Karpas-422 (cell line): Measurements from ENCODE around the gene AIM2. TPM values are rescaled to one million over a fixed set of nuclear protein-coding genes. Genes with fewer than 3 reads are reported as not detected.
"Not testable (repeated sequence)": the region's sequence is repeated elsewhere in the genome, so short reads cannot be mapped to it uniquely, and the experiment has no call there.

ENCODE experiments used
- DNase-seq: peaks from one replicate; pipeline ENCODE4 v3.0.0-alpha.2; 2015
- H2AFZ ChIP-seq: fragments of 200-600 bp; sonication (generic); 2 replicates; pipeline ENCODE4 v1.6.1; 2014; ENCODE audit warnings: antibody characterized with exemption, low read length, mixed read lengths
- H3K27ac ChIP-seq: fragments of 200-600 bp; sonication (generic); 2 replicates; pipeline ENCODE4 v1.5.1; 2014; ENCODE audit warnings: mild to moderate bottlenecking, low read length, moderate library complexity
- H3K27me3 ChIP-seq: fragments of 200-600 bp; sonication (generic); 2 replicates; pipeline ENCODE4 v1.6.1; 2014; ENCODE audit warnings: low read length, mixed read lengths
- H3K36me3 ChIP-seq: fragments of 200-600 bp; sonication (generic); 2 replicates; pipeline ENCODE4 v1.6.1; 2014; ENCODE audit warnings: low read length, mixed read lengths; ENCODE audit not compliant: insufficient read depth
- H3K4me1 ChIP-seq: fragments of 200-600 bp; sonication (generic); 2 replicates; pipeline ENCODE4 v1.6.1; 2014; ENCODE audit warnings: mild to moderate bottlenecking, low read length, mixed read lengths
- H3K4me2 ChIP-seq: fragments of 200-600 bp; sonication (generic); 2 replicates; pipeline ENCODE4 v1.6.1; 2014; ENCODE audit warnings: low read length, low read depth, mild to moderate bottlenecking; ENCODE audit not compliant: poor library complexity, severe bottlenecking
- H3K4me3 ChIP-seq: fragments of 200-600 bp; sonication (generic); 2 replicates; pipeline ENCODE4 v1.5.1; 2014; ENCODE audit warnings: mild to moderate bottlenecking, antibody characterized with exemption, low read length, mixed read lengths
- H3K79me2 ChIP-seq: fragments of 200-600 bp; sonication (generic); 2 replicates; pipeline ENCODE4 v1.6.1; 2014; ENCODE audit warnings: mild to moderate bottlenecking, low read length, mixed read lengths
- H3K9ac ChIP-seq: fragments of 200-600 bp; sonication (generic); 2 replicates; pipeline ENCODE4 v1.6.0; 2014; ENCODE audit warnings: low read length
- H3K9me2 ChIP-seq: fragments of 200-600 bp; sonication (generic), shearing (Covaris generic); replicated peaks from 2 replicates; pipeline ENCODE4 v1.6.0; 2014; ENCODE audit warnings: mild to moderate bottlenecking, low read length, moderate library complexity; ENCODE audit not compliant: insufficient read depth
- H3K9me3 ChIP-seq: fragments of 300-700, 200-600 bp; sonication (generic); 2 replicates; pipeline ENCODE4 v1.6.1; 2014; ENCODE audit warnings: low read length, mixed read lengths
- H4K20me1 ChIP-seq: fragments of 200-600 bp; sonication (generic); 2 replicates; pipeline ENCODE4 v1.6.1; 2014; ENCODE audit warnings: mild to moderate bottlenecking, antibody characterized with exemption, low read length, low read depth; ENCODE audit not compliant: insufficient read depth
- total RNA-seq: library from RNA; depleted of rRNA; stranded (reverse); fragments of >200 nt; shearing (Covaris generic); gene quantifications from 2 replicates; pipeline ENCODE4 v1.2.3, GENCODE V29; 2014; ENCODE audit warnings: low replicate concordance; rRNA removed

Gene AIM2
- 1.7 and 2.1 TPM in 2 replicates for total RNA-seq

GRCh38 chr1:159076438-159077119, at the start of gene AIM2:
AIM2 (minus strand) TSS chr1:159076766; CDS start chr1:159073499, 3,267 bp downstream.
- H3K9me3 ChIP-seq = no peaks in the 10 kb centered on the region
- no peak within 1 kb of the TSS for H3K27ac ChIP-seq
- H3K9ac ChIP-seq = no peak within 1 kb of the TSS
- peaks cover 14% of the 10 kb centered on the region for H3K4me1 ChIP-seq
- no peaks in the 10 kb centered on the region for H4K20me1 ChIP-seq
- peak within 1 kb of the TSS; percentile 7 for H3K4me2 ChIP-seq
- no peak within 1 kb of the TSS; the same call in 1 of the 2 replicates for H3K4me3 ChIP-seq
- H3K79me2 ChIP-seq = no peaks in the 10 kb centered on the region
- no peaks in the 10 kb centered on the region for H3K27me3 ChIP-seq
- H3K9me2 ChIP-seq = no peaks in the 10 kb centered on the region
- peak within 1 kb of the TSS; percentile 72 for H2AFZ ChIP-seq
- no peaks in the 10 kb centered on the region for H3K36me3 ChIP-seq
- DNase-seq = no peak

- Histone ChIP-seq H3K9me2 (no peaks in the 10 kb centered on the region), H3K27me3 (no peaks in the 10 kb centered on the region), H3K9me3 (no peaks in the 10 kb centered on the region), H3K9ac (no peak overlapping the region), H4K20me1 (no peaks in the 10 kb centered on the region), H3K79me2 (no peaks in the 10 kb centered on the region), H3K27ac (no peak overlapping the region), H3K4me1 (no peaks in the 10 kb centered on the region), H3K4me3 (no peak overlapping the region), H2AFZ (no peak overlapping the region), H3K36me3 (no peaks in the 10 kb centered on the region), H3K4me2 (no peak overlapping the region)
- no peak for DNase-seq
These were observed 47.0 kb upstream of the AIM2 start for GRCh38 chr1:159123587-159123986.

GRCh38 chr1:159122005-159122621, 45.5 kb upstream of the AIM2 start:
- H3K27me3 ChIP-seq = no peaks in the 10 kb centered on the region
- no peaks in the 10 kb centered on the region for H3K9me3 ChIP-seq
- no peaks in the 10 kb centered on the region for H3K4me1 ChIP-seq
- H3K4me2 ChIP-seq = no peak overlapping the region
- no peak for DNase-seq
- no peak overlapping the region for H3K27ac ChIP-seq
- H3K79me2 ChIP-seq = no peaks in the 10 kb centered on the region
- no peaks in the 10 kb centered on the region for H4K20me1 ChIP-seq
- no peak overlapping the region for H3K9ac ChIP-seq
- H3K4me3 ChIP-seq = no peak overlapping the region
- no peak overlapping the region for H2AFZ ChIP-seq
- no peaks in the 10 kb centered on the region for H3K9me2 ChIP-seq
- no peaks in the 10 kb centered on the region for H3K36me3 ChIP-seq

- H3K79me2 ChIP-seq = no peaks in the 10 kb centered on the region
- H3K9me2 ChIP-seq = no peaks in the 10 kb centered on the region
- DNase-seq = no peak
- no peaks in the 10 kb centered on the region for H3K27me3 ChIP-seq
- no peaks in the 10 kb centered on the region for H3K9me3 ChIP-seq
- no peaks in the 10 kb centered on the region for H3K36me3 ChIP-seq
- no peak overlapping the region for H3K4me3 ChIP-seq
- no peak overlapping the region for H3K9ac ChIP-seq
- no peak overlapping the region for H3K27ac ChIP-seq
- no peak overlapping the region for H2AFZ ChIP-seq
- H4K20me1 ChIP-seq = no peaks in the 10 kb centered on the region
- H3K4me1 ChIP-seq = no peaks in the 10 kb centered on the region
- H3K4me2 ChIP-seq = no peak overlapping the region
These were observed 45.0 kb upstream of the AIM2 start for GRCh38 chr1:159121526-159121925.

GRCh38 chr1:159120317-159120716, 43.8 kb upstream of the AIM2 start:
- Histone ChIP-seq H3K27ac (no peak overlapping the region), H4K20me1 (no peaks in the 10 kb centered on the region), H3K4me2 (no peak overlapping the region), H3K4me1 (no peaks in the 10 kb centered on the region), H2AFZ (no peak overlapping the region), H3K27me3 (no peaks in the 10 kb centered on the region), H3K9me2 (no peaks in the 10 kb centered on the region), H3K9me3 (no peaks in the 10 kb centered on the region), H3K79me2 (no peaks in the 10 kb centered on the region), H3K36me3 (no peaks in the 10 kb centered on the region), H3K4me3 (no peak overlapping the region), H3K9ac (no peak overlapping the region)
- DNase-seq = no peak

- Histone ChIP-seq H3K4me3 (no peak overlapping the region), H3K79me2 (no peaks in the 10 kb centered on the region), H4K20me1 (no peaks in the 10 kb centered on the region), H3K4me2 (no peak overlapping the region), H2AFZ (no peak overlapping the region), H3K27ac (no peak overlapping the region), H3K36me3 (no peaks in the 10 kb centered on the region), H3K27me3 (no peaks in the 10 kb centered on the region), H3K4me1 (no peaks in the 10 kb centered on the region), H3K9ac (no peak overlapping the region), H3K9me2 (no peaks in the 10 kb centered on the region), H3K9me3 (no peaks in the 10 kb centered on the region)
- no peak for DNase-seq
These were observed 37.2 kb upstream of the AIM2 start for GRCh38 chr1:159113596-159114433.

- H3K9me2 ChIP-seq, H3K36me3 ChIP-seq, H4K20me1 ChIP-seq, H2AFZ ChIP-seq, H3K4me2 ChIP-seq, H3K27me3 ChIP-seq, H3K4me1 ChIP-seq, H3K4me3 ChIP-seq, H3K27ac ChIP-seq, H3K79me2 ChIP-seq, H3K9me3 ChIP-seq, H3K9ac ChIP-seq, DNase-seq: not testable (repeated sequence)
These were observed 26.5 kb upstream of the AIM2 start for GRCh38 chr1:159103021-159103420.

- Histone ChIP-seq H4K20me1 (no peaks in the 10 kb centered on the region), H3K9me2 (no peaks in the 10 kb centered on the region), H3K27me3 (no peaks in the 10 kb centered on the region), H3K4me2 (no peak overlapping the region), H2AFZ (no peak overlapping the region), H3K36me3 (no peaks in the 10 kb centered on the region), H3K4me3 (no peak overlapping the region), H3K9me3 (no peaks in the 10 kb centered on the region), H3K27ac (no peak overlapping the region), H3K9ac (no peak overlapping the region), H3K79me2 (no peaks in the 10 kb centered on the region), H3K4me1 (no peaks in the 10 kb centered on the region)
- DNase-seq = no peak
These were observed 24.0 kb upstream of the AIM2 start for GRCh38 chr1:159100589-159100988.
